ENCODE measurements around the gene DUS3L.

DNA sequence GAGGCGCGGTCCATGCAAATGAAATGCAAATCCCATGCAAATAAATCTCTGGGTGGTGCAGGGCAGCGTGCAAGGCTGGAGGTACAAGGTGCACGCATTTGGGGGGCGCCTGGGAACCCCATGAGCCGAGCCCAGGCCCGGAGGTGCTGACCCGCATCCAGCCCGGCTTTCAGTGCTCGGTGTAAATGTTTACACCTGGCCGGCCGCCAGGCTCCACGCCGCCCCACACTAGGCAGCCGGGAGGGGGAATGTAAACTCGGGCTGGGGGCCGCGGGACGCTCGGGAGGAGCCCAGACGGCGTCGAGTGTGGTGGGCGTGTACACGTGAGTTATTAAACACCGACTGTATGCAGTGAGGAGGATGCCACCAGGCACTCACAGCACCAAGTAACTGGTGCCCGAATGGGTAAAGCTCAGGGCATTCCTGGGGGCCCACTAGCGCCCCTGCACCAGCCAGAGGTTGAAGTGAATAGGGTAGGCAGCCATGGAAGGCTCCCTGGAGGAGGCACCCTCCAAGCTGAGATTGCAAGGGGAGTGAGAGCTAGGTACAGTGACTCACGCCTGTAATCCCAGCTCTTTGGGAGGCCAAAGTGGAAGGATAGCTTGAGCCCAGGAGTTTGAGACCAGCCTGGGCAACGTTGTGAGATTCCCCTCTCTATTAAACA is 31.4 kb upstream of the DUS3L start:
- TF ChIP-seq, protein P1, sequence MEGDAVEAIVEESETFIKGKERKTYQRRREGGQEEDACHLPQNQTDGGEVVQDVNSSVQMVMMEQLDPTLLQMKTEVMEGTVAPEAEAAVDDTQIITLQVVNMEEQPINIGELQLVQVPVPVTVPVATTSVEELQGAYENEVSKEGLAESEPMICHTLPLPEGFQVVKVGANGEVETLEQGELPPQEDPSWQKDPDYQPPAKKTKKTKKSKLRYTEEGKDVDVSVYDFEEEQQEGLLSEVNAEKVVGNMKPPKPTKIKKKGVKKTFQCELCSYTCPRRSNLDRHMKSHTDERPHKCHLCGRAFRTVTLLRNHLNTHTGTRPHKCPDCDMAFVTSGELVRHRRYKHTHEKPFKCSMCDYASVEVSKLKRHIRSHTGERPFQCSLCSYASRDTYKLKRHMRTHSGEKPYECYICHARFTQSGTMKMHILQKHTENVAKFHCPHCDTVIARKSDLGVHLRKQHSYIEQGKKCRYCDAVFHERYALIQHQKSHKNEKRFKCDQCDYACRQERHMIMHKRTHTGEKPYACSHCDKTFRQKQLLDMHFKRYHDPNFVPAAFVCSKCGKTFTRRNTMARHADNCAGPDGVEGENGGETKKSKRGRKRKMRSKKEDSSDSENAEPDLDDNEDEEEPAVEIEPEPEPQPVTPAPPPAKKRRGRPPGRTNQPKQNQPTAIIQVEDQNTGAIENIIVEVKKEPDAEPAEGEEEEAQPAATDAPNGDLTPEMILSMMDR (IDR thresholded peaks at IDR 0.05), result no peak
- TF ChIP-seq POLR2AphosphoS5 (IDR thresholded peaks at IDR 0.05), result no peak
- no peak for TF ChIP-seq POLR2A (IDR thresholded peaks at IDR 0.05)
- TF ChIP-seq EP300 (IDR thresholded peaks at IDR 0.05), result no peak
